COR-L47 (cell line): ENCODE results near the gene FYB1.
"Not testable (repeated sequence)": the region's sequence is repeated elsewhere in the genome, so short reads cannot be mapped to it uniquely, and the experiment has no call there.

Experiments
- DNase-seq: peaks from one replicate; lab custom pipeline; 2025; lab: John Stamatoyannopoulos, UW

The FYB1 gene

DNA sequence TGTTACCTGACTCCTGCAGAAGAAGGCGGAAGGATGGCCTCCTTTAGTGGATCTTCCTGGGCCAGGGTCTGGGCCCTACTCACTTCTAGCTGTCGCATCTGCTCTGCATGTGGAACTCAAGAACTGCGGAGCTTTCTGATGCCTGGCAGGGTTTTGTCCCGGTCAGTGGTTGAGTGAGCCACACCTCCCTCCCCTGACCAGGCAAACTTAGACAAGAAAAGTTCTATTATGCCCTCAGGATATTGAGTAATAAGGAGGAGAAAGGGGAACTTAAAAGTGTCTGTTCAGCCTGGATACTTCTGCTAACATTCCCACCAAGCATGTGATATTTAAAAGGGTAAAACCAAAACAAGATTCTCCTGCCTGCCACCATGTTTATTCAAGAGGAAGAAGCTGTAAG is at the start of gene FYB1:
Gene FYB1 (minus strand): TSS at position 127 of the 400 bp plus-strand sequence. CDS start 16,603 bp downstream, outside the sequence.
- DNase-seq, result no peak

DNA sequence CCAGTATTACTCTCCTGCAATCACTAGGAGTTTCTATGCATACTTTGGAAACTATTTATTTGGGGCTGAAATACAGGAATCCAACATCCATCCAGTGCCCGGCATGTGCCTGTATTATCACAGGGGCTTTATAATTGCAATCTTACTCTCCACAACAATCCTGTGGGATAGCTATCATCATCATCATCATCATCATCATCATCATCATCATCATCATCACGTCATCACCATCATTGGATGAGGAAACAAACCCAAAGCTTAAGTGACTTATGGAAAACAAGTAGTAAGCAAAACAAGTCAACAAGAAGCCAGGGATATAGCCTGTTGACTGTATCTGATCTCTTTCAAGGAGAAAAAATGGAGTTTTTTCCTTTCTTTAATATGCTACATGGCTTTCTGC is 47.8 kb upstream of the FYB1 start:
- DNase-seq, result no peak

- no peak for DNase-seq
Observed at GRCh38 chr5:39266442-39266841, 47.1 kb upstream of the FYB1 start.

GRCh38 chr5:39264528-39264927 is 45.2 kb upstream of the FYB1 start:
- no peak for DNase-seq

- DNase-seq, result no peak
Observed at GRCh38 chr5:39262981-39263380, 43.6 kb upstream of the FYB1 start.

DNA sequence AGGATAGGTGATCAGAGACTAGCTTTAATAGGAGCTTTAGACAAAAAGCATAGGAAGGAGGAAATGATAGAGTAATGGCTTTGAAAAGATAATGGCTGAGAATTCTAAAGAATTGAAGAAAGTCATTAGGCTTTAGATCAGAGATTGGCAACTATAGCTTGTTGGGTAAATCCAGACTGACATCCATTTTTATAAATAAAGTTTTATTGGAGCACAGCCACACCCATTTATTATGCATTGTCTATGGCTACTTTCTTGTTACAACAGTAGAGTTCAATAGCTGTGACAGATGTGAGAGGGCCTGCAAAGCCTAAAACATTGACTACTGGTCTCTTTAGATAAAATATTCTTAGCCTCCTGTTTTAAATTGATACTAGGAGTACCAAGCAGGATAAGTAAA is 40.7 kb upstream of the FYB1 start:
- no peak for DNase-seq

DNA sequence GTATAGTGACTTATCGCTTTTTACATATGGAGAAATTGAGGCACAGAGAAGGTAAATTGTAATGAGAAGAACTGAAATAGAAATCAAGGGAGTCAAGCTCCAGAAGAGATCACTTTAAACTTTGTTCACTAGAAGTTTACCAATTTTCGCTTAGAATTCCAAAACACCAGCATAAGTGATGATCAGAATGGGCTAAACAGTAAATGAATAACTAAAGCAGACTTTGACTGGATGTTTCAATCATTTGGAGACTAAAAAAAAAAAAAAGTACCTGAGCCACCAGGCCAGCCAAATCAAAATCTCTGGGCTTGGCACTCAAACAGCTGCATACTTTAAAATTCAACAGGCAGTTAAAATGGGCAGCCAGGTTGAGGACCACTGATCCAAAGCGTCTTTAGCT is 38.2 kb upstream of the FYB1 start:
- DNase-seq, result no peak

GRCh38 chr5:39256477-39257235 is 37.3 kb upstream of the FYB1 start:
- no peak for DNase-seq

DNA sequence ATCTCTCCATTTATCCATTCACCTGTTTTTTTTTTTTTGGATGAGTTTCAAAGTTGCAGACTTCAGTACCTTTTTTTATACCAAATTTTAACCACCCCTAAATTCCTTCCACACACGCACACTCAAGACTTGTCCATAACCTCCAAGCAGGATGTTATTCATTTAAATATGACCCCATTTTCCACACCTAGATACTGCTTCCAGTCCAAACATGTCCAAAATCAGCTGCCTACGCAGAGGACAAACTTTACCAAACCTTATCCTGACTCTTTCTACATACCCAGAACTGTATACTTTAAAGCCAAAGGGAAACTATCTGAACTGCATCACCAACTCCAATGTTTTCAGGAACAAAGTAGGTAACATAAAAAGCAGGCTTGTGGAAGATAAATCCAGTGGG is 36.0 kb upstream of the FYB1 start:
- DNase-seq, result no peak

DNA sequence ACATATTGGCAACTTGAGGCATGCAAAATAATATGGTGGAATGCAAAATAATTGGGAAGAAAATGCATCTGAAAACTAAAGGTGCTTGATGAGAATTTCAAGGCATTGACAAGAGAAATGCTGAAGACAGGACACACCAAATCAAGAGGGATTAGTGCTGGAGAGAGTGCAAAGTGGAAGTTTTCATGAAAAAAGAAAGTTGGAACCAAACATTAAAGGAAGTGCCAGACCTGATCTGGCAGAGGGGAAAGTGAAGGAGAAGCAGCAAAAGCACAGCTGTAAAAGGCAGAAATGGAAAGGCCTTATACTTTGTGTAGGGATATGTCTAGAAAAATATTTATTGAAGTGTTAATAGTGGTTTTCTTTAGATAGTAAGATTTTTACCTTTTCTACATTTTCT is 35.3 kb upstream of the FYB1 start:
- DNase-seq, result no peak

- no peak for DNase-seq
Observed at GRCh38 chr5:39253196-39253595, 33.8 kb upstream of the FYB1 start.

DNA sequence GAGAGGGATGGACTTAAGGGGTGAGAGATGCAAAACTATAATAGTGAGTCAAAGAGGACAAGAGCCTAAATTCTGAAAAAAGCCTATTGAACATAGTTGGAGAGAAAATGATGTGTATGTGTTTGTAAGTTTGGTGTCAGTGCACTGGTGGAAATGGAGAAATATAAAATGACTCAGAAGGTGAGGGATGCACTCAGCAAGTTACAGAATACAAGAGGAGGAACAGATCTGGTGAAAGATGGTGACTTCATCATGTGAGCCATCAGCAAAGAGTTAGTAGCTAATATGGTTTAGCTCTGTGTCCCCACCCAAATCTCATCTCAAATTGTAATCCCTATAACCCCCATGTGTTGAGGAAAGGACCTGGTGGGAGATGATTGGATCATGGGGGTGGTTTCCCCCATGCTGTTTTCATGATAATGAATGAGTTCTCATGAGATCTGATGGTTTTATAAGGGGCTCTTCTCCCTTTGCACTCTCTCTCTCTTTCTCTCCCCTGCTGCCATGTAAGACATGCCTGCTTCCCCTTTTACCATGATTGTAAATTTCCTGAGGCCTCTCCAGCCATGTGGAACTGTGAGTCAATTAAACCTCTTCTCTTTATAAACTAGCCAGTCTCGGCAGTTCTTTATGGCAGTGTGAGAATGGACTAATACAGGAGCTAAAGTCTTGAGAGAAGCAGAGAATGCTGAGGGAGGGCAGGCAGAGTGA is 30.4 kb upstream of the FYB1 start:
- no peak for DNase-seq

- DNase-seq, result no peak
Observed at GRCh38 chr5:39249069-39249468, 29.7 kb upstream of the FYB1 start.

- no peak for DNase-seq
Observed at GRCh38 chr5:39240750-39241149, 21.4 kb upstream of the FYB1 start.

DNA sequence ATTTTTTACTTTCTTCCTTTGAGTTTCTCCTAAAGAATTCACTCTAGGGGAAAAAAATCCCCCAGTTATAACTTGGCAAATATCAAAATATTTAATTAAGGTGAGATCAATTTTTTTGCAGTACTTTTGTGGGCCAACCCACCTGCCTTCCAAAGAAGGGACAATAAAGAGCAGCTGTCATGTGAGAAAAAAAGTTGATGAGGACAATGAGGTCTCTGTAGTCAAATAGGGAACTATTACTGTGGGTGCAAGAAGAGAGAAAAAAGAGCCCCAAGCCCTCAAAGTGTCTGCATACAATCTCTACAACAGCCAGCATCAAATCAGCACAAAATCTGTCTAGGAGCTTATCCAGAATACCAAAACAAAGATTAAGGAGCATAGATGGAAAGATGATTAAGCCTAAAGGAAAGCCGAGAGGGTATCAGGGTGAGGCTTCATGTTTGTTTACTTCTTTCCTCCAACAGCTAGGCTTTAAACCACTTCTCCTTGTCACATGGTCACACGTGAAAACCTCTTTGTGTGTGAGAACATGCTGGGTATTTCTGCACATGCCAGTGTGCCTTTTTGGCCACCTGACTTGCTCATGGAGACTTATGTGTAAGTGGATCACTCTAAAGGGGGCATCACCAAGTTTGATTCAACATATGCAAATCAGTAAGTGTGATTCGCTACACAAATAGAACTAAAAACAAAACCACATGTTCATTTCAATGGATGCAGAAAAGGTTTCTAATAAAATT is 19.2 kb upstream of the FYB1 start:
- DNase-seq, result no peak

GRCh38 chr5:39236718-39237117 is 17.4 kb upstream of the FYB1 start:
- DNase-seq, result no peak

GRCh38 chr5:39235648-39236047 is 16.3 kb upstream of the FYB1 start:
- no peak for DNase-seq

DNA sequence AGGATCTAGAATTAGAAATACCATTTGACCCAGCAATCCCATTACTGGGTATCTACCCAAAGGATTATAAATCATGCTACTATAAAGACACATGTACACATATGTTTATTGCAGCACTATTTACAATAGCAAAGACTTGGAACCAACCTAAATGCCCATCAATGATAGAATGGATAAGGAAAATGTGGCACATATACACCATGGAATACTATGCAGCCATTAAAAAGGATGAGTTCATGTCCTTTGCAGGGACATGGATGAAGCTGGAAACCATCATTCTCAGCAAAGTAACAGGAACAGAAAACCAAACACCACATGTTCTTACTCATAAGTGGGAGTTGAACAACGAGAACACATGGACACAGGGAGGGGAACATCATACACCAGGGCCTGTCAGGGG is 15.1 kb upstream of the FYB1 start:
- DNase-seq, result not testable (repeated sequence)

DNA sequence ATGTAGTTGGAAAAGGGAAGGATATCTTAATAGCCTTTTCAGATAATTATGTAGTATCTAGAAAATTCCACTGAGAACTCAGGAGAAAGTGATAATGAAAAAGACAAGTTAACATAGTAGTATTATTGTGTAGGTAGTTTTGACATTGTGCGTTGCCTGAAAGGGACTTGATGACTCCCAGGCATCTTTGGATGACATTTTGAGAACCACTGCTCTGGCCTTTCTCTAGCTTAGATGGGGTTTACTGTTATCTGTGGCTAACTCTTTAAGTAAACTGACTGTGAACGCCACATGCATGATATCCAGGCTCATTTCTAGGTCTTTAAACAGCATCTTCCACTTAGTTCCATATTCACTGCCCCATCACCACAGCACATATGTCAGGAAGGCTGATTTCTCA is 14.4 kb upstream of the FYB1 start:
- no peak for DNase-seq

GRCh38 chr5:39231705-39232525 is 12.6 kb upstream of the FYB1 start:
- no peak for DNase-seq

GRCh38 chr5:39228596-39228995 is 9.2 kb upstream of the FYB1 start:
- DNase-seq, result no peak

- DNase-seq, result no peak
Observed at GRCh38 chr5:39226558-39226957, 7.2 kb upstream of the FYB1 start.
